GM23248 (cell line): Measurements from ENCODE around the gene CD22. TPM values are rescaled to one million over a fixed set of nuclear protein-coding genes. Genes with fewer than 3 reads are reported as not detected.
A peak's percentile ranks its signal among the peaks of the same experiment; 100 is the strongest.

ENCODE experiments used
- DNase-seq: peaks from one replicate; pipeline ENCODE4 v3.0.0-alpha.2; 2015
- H2AFZ ChIP-seq: fragments of 200-600 bp; sonication (generic); 2 replicates; pipeline ENCODE4 v1.6.1; 2016; ENCODE audit warnings: antibody characterized with exemption
- H3F3A ChIP-seq: fragments of 200-600 bp; sonication (generic); 2 replicates; pipeline ENCODE4 v1.6.1; 2016; ENCODE audit warnings: mild to moderate bottlenecking, antibody characterized with exemption, mixed run types; ENCODE audit not compliant: insufficient read depth
- H3K27ac ChIP-seq: fragments of 200-600 bp; sonication (generic); 2 replicates; pipeline ENCODE4 v1.5.1; 2016; ENCODE audit warnings: mild to moderate bottlenecking
- H3K27me3 ChIP-seq: fragments of 200-600 bp; sonication (generic); replicated peaks from 2 replicates; pipeline ENCODE4 v1.6.1; 2016; ENCODE audit warnings: mild to moderate bottlenecking; ENCODE audit not compliant: insufficient read depth
- H3K36me3 ChIP-seq: fragments of 200-600 bp; sonication (generic); 2 replicates; pipeline ENCODE4 v1.6.1; 2016; ENCODE audit warnings: low read depth, mild to moderate bottlenecking
- H3K4me1 ChIP-seq: fragments of 200-600 bp; sonication (generic); 2 replicates; pipeline ENCODE4 v1.6.1; 2016; ENCODE audit warnings: mild to moderate bottlenecking; ENCODE audit not compliant: insufficient read depth
- H3K4me2 ChIP-seq: fragments of 200-600 bp; sonication (generic); one replicate; pipeline ENCODE4 v1.6.1; 2016; ENCODE audit warnings: mild to moderate bottlenecking; ENCODE audit not compliant: unreplicated experiment
- H3K4me3 ChIP-seq: fragments of 200-600 bp; sonication (generic); 2 replicates; pipeline ENCODE4 v1.5.1; 2016; ENCODE audit warnings: mild to moderate bottlenecking
- H3K79me2 ChIP-seq: fragments of 200-600 bp; sonication (generic); 2 replicates; pipeline ENCODE4 v1.6.1; 2016; ENCODE audit warnings: mild to moderate bottlenecking; ENCODE audit not compliant: insufficient read depth
- H3K9ac ChIP-seq: fragments of 200-600 bp; sonication (generic); 2 replicates; pipeline ENCODE4 v1.6.1; 2016; ENCODE audit warnings: mild to moderate bottlenecking
- H3K9me2 ChIP-seq: fragments of 200-600 bp; sonication (generic); 2 replicates; pipeline ENCODE4 v1.6.1; 2016; ENCODE audit warnings: mixed run types, mild to moderate bottlenecking, moderate library complexity; ENCODE audit not compliant: insufficient read depth
- H3K9me3 ChIP-seq: fragments of 200-600 bp; sonication (generic); one replicate; pipeline ENCODE4 v1.6.1; 2017; ENCODE audit warnings: low read depth
- H4K20me1 ChIP-seq: fragments of 200-600 bp; sonication (generic); 2 replicates; pipeline ENCODE4 v1.6.0; 2016; ENCODE audit not compliant: insufficient read depth
- EZH2 ChIP-seq: fragments of 200-600 bp; sonication (generic); IDR thresholded peaks from 2 replicates; pipeline ENCODE4 v1.6.1; 2018; ENCODE audit warnings: antibody characterized with exemption, mild to moderate bottlenecking; ENCODE audit not compliant: insufficient read depth, poor library complexity, severe bottlenecking
- EZH2phosphoT487 ChIP-seq: fragments of 200-600 bp; sonication (generic); IDR thresholded peaks from 2 replicates; pipeline ENCODE4 v1.6.1; 2018; ENCODE audit warnings: antibody characterized with exemption, moderate library complexity, mild to moderate bottlenecking, low read depth; ENCODE audit not compliant: insufficient read depth
- WGBS, 2 experiments: methylation state at CpG; one replicate each; pipeline ENCODE4 v1.1.6; 2015 to 2017; ENCODE audit warnings: low lambda C conversion rate in 2 of 2, low coverage in 1 of 2; ENCODE audit errors: missing lambda C conversion rate in 2 of 2; 5-methylcytosine and 5-hydroxymethylcytosine counted together
- in situ Hi-C: fragments of 300-500 bp; cut with MboI; formaldehyde crosslinking; loops from 2 replicates; pipeline ENCODE4 v1.15.0; 2020
- polyA plus RNA-seq: library from polyadenylated mRNA; unstranded; fragments of >200 nt; fragmentation: Nextera tagmentation; extraction: Ambion mirVana; gene quantifications from 2 replicates; pipeline ENCODE4 v1.2.1, GENCODE V29; 2016
- total RNA-seq: library from RNA; depleted of rRNA; stranded (reverse); fragments of >200 nt; shearing (Covaris generic); gene quantifications from 2 replicates; pipeline ENCODE4 v1.2.3, GENCODE V29; 2014; rRNA removed

The CD22 gene
- total RNA-seq (not detected in 2 replicates), polyA plus RNA-seq (0.16 and 0.28 TPM in 2 replicates)

DNA sequence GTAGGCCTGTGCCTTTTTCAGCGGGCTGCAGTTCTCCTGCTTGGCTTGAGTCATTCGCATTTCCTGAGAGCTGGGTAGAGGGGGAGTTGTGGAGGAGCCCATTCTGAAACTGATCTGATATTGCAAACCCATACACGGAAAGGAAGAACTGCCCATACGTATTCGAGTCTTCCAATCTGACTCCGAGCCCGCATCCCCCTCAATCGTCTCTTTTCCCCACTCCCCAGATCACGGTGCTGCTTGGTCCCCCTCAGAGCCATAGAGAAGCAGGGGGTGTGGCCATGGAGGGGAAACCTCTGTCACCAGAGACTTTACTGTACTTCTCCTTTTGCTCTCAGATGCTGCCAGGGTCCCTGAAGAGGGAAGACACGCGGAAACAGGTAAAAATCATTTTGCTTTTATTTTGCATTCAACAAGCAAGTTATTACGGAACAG is at the start of gene CD22:
Gene CD22, plus strand, starts transcription at position 337 of the 435 bp plus-strand sequence. CDS start 2,854 bp downstream, outside the sequence.
- H4K20me1 ChIP-seq = no peaks in the 10 kb centered on the region
- H2AFZ ChIP-seq = no peak within 1 kb of the TSS
- H3K4me3 ChIP-seq = no peak within 1 kb of the TSS
- H3K36me3 ChIP-seq = no peaks in the 10 kb centered on the region
- H3K27me3 ChIP-seq = peaks cover 30% of the 10 kb centered on the region
- no peaks in the 10 kb centered on the region for H3K9me2 ChIP-seq
- H3K9ac ChIP-seq = no peak within 1 kb of the TSS
- 73 to 81% methylated on average over 12 of the region's 12 CpGs for WGBS, 2 experiments
- no peaks in the 10 kb centered on the region for H3K9me3 ChIP-seq
- no peak within 1 kb of the TSS for H3K4me2 ChIP-seq
- no peaks in the 10 kb centered on the region for H3K4me1 ChIP-seq
- in situ Hi-C loops = no loop called here
- DNase-seq = no peak
- H3K79me2 ChIP-seq = no peaks in the 10 kb centered on the region
- TF ChIP-seq EZH2 = no peak
- H3F3A ChIP-seq = no peaks in the 10 kb centered on the region
- no peak within 1 kb of the TSS for H3K27ac ChIP-seq

DNA sequence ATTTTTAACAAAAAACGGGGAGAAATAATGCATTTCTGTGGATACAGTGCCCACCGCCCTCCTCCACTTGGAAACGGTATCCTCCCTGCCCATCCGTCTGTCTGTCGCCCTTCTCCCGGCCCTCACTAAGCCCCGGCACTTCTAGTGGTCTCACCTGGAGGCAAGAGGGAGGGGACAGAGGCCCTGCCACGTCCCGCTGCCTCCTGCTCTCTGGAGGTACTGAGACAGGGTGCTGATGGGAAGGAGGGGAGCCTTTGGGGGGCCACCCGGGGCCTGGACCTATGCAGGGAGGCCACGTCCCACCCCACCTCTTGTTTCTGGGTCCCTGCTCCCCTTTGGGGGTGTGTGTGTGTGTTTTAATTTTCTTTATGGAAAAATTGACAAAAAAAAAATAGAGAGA is 49.6 kb upstream of the CD22 start:
- Histone ChIP-seq H3K9me2 (no peaks in the 10 kb centered on the region), H3K9ac (no peak overlapping the region), H3K9me3 (no peaks in the 10 kb centered on the region), H3F3A (0 out of 2 replicates have a peak, but pooled peaks cover 7% of the 10 kb centered on the region), H3K4me1 (no peaks in the 10 kb centered on the region), H2AFZ (no peak overlapping the region), H4K20me1 (no peaks in the 10 kb centered on the region), H3K4me3 (no peak overlapping the region), H3K4me2 (no peak overlapping the region), H3K79me2 (no peaks in the 10 kb centered on the region), H3K27me3 (peaks cover 6% of the 10 kb centered on the region; the same call in 1 of the 2 replicates), H3K27ac (no peak overlapping the region), H3K36me3 (peaks cover 4% of the 10 kb centered on the region; the same call in 1 of the 2 replicates)
- no peak for DNase-seq
- in situ Hi-C loops = no loop called here
- no peak for TF ChIP-seq EZH2phosphoT487
- TF ChIP-seq EZH2 = no peak
- 74 to 78% methylated on average over 11 of the region's 11 CpGs for WGBS, 2 experiments

DNA sequence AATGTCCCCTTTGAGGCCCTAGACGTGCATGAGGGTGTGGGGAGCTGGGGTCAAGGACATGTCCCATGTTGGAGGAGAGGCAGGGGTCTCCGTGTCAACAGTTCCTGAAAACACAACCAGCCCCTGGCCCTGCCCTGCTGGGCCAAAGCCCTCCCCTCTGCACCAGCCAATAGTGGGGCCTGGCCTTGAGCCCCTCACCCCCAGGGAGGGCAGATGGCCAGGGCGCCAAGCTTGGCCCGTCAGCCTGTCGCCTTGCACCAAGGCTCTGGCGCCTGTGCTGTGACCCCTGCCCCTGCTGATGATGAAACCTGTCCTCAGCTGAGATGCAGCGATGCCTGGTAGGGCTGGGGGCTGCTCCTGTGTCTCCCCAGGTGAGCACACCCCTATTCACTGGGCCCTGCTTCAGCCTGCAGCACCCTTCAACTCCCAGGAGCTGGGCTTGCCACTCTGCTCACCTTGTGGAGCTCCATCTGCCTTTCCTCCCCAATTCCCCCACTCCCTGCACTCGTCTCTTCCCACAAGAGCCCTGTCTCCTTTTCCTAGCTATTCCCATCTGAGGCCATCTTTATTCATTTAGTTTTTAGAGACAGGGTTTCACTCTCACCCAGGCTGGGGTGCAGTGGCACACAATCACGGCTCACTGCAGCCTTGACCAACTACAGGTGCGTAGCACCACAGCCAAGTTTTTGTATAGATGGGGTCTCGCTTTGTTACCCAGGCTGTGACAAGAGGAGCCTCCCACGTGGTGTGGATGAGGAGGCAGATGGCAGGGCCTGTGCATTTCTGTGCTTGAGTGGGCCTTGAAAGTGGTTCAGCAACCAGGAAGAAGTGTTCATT is 48.8 kb upstream of the CD22 start:
- in situ Hi-C loops = no loop called here
- WGBS, 2 experiments = 69 to 70% methylated on average over 11 to 12 of the region's 12 CpGs
- H3K79me2 ChIP-seq = no peaks in the 10 kb centered on the region
- 0 out of 2 replicates have a peak, but pooled peaks cover 7% of the 10 kb centered on the region for H3F3A ChIP-seq
- TF ChIP-seq EZH2 (no peak), EZH2phosphoT487 (no peak)
- no peaks in the 10 kb centered on the region for H3K4me1 ChIP-seq
- no peaks in the 10 kb centered on the region for H3K9me3 ChIP-seq
- no peak for DNase-seq
- no peaks in the 10 kb centered on the region for H4K20me1 ChIP-seq
- H3K9ac ChIP-seq = no peak overlapping the region
- no peak overlapping the region for H3K27ac ChIP-seq
- H3K4me3 ChIP-seq = no peak overlapping the region
- H3K4me2 ChIP-seq = no peak overlapping the region
- H3K9me2 ChIP-seq = no peaks in the 10 kb centered on the region
- H3K36me3 ChIP-seq = peaks cover 4% of the 10 kb centered on the region; the same call in 1 of the 2 replicates
- H3K27me3 ChIP-seq = peaks cover 6% of the 10 kb centered on the region; the same call in 1 of the 2 replicates
- no peak overlapping the region for H2AFZ ChIP-seq

DNA sequence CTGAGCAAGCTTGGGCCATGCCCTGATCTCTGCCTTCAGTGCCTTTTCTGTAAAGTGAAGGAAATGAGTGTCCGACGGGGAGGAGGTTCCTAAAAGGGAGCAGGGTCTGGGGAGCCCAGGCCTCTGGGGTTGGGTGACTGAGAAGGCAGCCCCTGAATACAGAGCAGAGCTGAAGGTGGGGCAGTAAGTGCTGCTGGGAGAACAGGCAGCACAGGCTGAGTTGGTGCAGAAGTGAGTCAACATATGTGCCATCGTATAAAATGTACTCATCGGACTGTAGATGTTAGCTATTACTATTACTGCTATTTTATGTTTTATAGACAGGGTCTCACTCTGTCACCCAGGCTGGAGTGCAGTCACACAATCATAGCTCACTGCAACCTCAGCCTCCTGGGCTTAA is 47.7 kb upstream of the CD22 start:
- Histone ChIP-seq H2AFZ (no peak overlapping the region), H3K9me3 (no peaks in the 10 kb centered on the region), H3K79me2 (no peaks in the 10 kb centered on the region), H3K27me3 (peaks cover 6% of the 10 kb centered on the region; the same call in 1 of the 2 replicates), H3F3A (0 out of 2 replicates have a peak, but pooled peaks cover 7% of the 10 kb centered on the region), H3K9me2 (no peaks in the 10 kb centered on the region), H3K4me3 (no peak overlapping the region), H3K4me1 (no peaks in the 10 kb centered on the region), H3K9ac (no peak overlapping the region), H3K27ac (no peak overlapping the region), H3K36me3 (peaks cover 3% of the 10 kb centered on the region; the same call in 1 of the 2 replicates), H4K20me1 (no peaks in the 10 kb centered on the region), H3K4me2 (no peak overlapping the region)
- TF ChIP-seq EZH2phosphoT487 (no peak), EZH2 (no peak)
- DNase-seq = peak; percentile 35
- in situ Hi-C loops = no loop called here
- WGBS, 2 experiments = 16 to 17% methylated on average over 4 of the region's 4 CpGs
